Liver (tissue), 9 donors: ENCODE data around the gene GCN1. TPM values are rescaled to one million over a fixed set of nuclear protein-coding genes. Genes with fewer than 3 reads are reported as not detected.

Source experiments
- DNase-seq: peaks from one replicate; pipeline ENCODE4 v3.0.0-alpha.2; 2017; ENCODE audit warnings: low spot score
- H3K27ac ChIP-seq, 2 donors: one replicate each; pipeline ENCODE4 v1.7.0; 2013; ENCODE audit warnings: inconsistent platforms in 2 of 2, low read length in 2 of 2, control low read depth in 1 of 2, low read depth in 1 of 2, mild to moderate bottlenecking in 1 of 2
- H3K27me3 ChIP-seq, 4 donors: one replicate each; pipeline versions ENCODE4 v1.6.1 to v1.7.0; 2013; ENCODE audit warnings: low read length in 3 of 4, inconsistent platforms in 1 of 4, mild to moderate bottlenecking in 1 of 4, moderate library complexity in 1 of 4; ENCODE audit not compliant: control insufficient read depth in 4 of 4, insufficient read depth in 4 of 4
- H3K36me3 ChIP-seq, 4 donors: one replicate each; pipeline versions ENCODE4 v1.6.1 to v1.7.0; 2013; ENCODE audit warnings: low read length in 3 of 4, mild to moderate bottlenecking in 3 of 4, low read depth in 1 of 4, moderate library complexity in 1 of 4; ENCODE audit not compliant: control insufficient read depth in 4 of 4, insufficient read depth in 3 of 4
- H3K4me1 ChIP-seq, 4 donors: one replicate each; pipeline versions ENCODE4 v1.6.1 to v1.7.0; 2013; ENCODE audit warnings: low read length in 3 of 4, mild to moderate bottlenecking in 3 of 4, moderate library complexity in 1 of 4; ENCODE audit not compliant: control insufficient read depth in 4 of 4, insufficient read depth in 4 of 4
- H3K4me3 ChIP-seq, 3 donors: one replicate each; pipeline versions ENCODE4 v1.6.1 to v1.7.0; 2013; ENCODE audit warnings: low read length in 3 of 3, control low read depth in 1 of 3, low read depth in 1 of 3, mild to moderate bottlenecking in 1 of 3
- H3K9ac ChIP-seq, 2 donors: one replicate each; pipeline ENCODE4 v1.7.0; 2013; ENCODE audit warnings: low read length in 2 of 2, mild to moderate bottlenecking in 2 of 2, moderate library complexity in 2 of 2, control low read depth in 1 of 2, low read depth in 1 of 2
- H3K9me3 ChIP-seq, 4 donors: one replicate each; pipeline versions ENCODE4 v1.6.1 to v1.7.0; 2013; ENCODE audit warnings: low read length in 3 of 4; ENCODE audit not compliant: control insufficient read depth in 4 of 4
- EGR1 ChIP-seq, 2 donors: IDR thresholded peaks; 2 replicates each; pipeline ENCODE4 v1.6.1; 2016 to 2018; ENCODE audit warnings: antibody characterized with exemption in 2 of 2, low read depth in 2 of 2
- FOXA1 ChIP-seq: IDR thresholded peaks from 2 replicates; pipeline ENCODE4 v1.6.1; 2016; ENCODE audit warnings: antibody characterized with exemption
- FOXA2 ChIP-seq: IDR thresholded peaks from 2 replicates; pipeline ENCODE4 v1.6.1; 2016; ENCODE audit warnings: antibody characterized with exemption
- GABPA ChIP-seq, 2 donors: IDR thresholded peaks in 1 of 2; conservative IDR thresholded peaks in 1 of 2; 2 replicates each; pipeline ENCODE4 v1.6.1; 2016; ENCODE audit warnings: antibody characterized with exemption in 2 of 2, mild to moderate bottlenecking in 1 of 2, moderate library complexity in 1 of 2
- HNF4A ChIP-seq, 2 donors: conservative IDR thresholded peaks; 2 replicates each; pipeline ENCODE4 v1.6.1; 2016; ENCODE audit warnings: antibody characterized with exemption in 2 of 2, mild to moderate bottlenecking in 2 of 2
- HNF4G ChIP-seq: IDR thresholded peaks from 2 replicates; pipeline ENCODE4 v1.6.1; 2016; ENCODE audit warnings: antibody characterized with exemption
- NR2F2 ChIP-seq: IDR thresholded peaks from 2 replicates; pipeline ENCODE4 v1.6.1; 2016; ENCODE audit warnings: antibody characterized with exemption
- RAD21 ChIP-seq, 2 donors: IDR thresholded peaks; 2 replicates each; pipeline ENCODE4 v1.6.1; 2016; ENCODE audit warnings: antibody characterized with exemption in 2 of 2, mild to moderate bottlenecking in 2 of 2
- RXRA ChIP-seq, 2 donors: IDR thresholded peaks; 2 replicates each; pipeline ENCODE4 v1.6.1; 2017 to 2018; ENCODE audit warnings: antibody characterized with exemption in 2 of 2, mild to moderate bottlenecking in 1 of 2
- SP1 ChIP-seq: IDR thresholded peaks from 2 replicates; pipeline ENCODE4 v1.6.1; 2018; ENCODE audit warnings: antibody characterized with exemption, mild to moderate bottlenecking
- TAF1 ChIP-seq: conservative IDR thresholded peaks from 2 replicates; pipeline ENCODE4 v1.6.1; 2016; ENCODE audit warnings: antibody characterized with exemption, mild to moderate bottlenecking
- WGBS: extraction: QIAGEN DNeasy Blood & Tissue Kit; methylation state at CpG from one replicate; pipeline ENCODE4 v1.1.7; 2013; 5-methylcytosine and 5-hydroxymethylcytosine counted together
- polyA plus RNA-seq, 2 donors: library from polyadenylated mRNA; stranded (reverse) in 1 of 2; unstranded in 1 of 2; fragments of 200-250 nt in 1 of 2; fragments of >200 nt in 1 of 2; fragmentation: Nextera tagmentation in 1 of 2; extraction: Ambion mirVana in 1 of 2; gene quantifications; one replicate each; pipeline versions ENCODE4 v1.2.1 to v1.2.3, GENCODE V29; 2013 to 2015
- total RNA-seq, 2 donors: library from RNA; depleted of rRNA; stranded (reverse); fragments of >200 nt; gene quantifications; one replicate each; pipeline ENCODE4 v1.2.3, GENCODE V29; 2014
- TF ChIP-seq, protein P1 (sequence below): IDR thresholded peaks from 2 replicates; pipeline ENCODE4 v1.6.1; 2016; ENCODE audit warnings: antibody characterized with exemption, mild to moderate bottlenecking
- TF ChIP-seq, protein P2 (sequence below): IDR thresholded peaks from 2 replicates; pipeline ENCODE4 v1.6.1; 2016; ENCODE audit warnings: antibody characterized with exemption
- TF ChIP-seq, protein P3 (sequence below): fragments of 150-350 bp; IDR thresholded peaks from 2 replicates; pipeline ENCODE4 v1.5.1; 2017; ENCODE audit warnings: improper control_type of control experiment, low read depth, low read length; ENCODE audit not compliant: missing input control
- TF ChIP-seq, protein P4 (sequence below): IDR thresholded peaks from 2 replicates; pipeline ENCODE4 v1.6.1; 2016; ENCODE audit warnings: antibody characterized with exemption
- donor health status: healthy.
- donor health status: healthy.
- donor health status: healthy.
- donor health status: healthy.
- donor health status: healthy.

The GCN1 gene
- total and polyA plus RNA-seq, 4 donors = 7.3 to 78.6 (median 25.8) TPM

DNA sequence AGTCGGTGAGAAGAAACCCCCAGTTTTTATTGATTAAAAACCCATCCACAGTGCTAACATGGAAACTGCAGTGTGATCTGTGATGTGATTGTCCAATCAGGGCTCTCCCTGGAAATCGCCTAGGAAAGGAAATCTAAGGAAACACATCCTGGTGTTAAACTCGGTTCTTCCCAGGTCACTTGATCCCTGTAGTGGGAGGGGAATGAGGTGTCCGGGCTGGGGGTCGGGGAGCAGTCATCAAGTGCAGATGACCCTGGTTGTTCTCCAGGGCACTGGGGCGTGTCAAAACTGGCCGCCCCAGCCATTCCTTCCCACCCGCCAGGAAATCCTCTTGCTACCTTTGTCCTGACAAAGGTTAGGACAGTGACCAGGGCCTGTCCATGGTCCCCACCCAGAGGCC lies 98.8 kb downstream of the GCN1 start:
- TF ChIP-seq HNF4A (conservative IDR thresholded peaks at IDR 0.05) (no peak), NR2F2 (peak; percentile 62), TAF1 (no peak)
- TF ChIP-seq, protein P1, sequence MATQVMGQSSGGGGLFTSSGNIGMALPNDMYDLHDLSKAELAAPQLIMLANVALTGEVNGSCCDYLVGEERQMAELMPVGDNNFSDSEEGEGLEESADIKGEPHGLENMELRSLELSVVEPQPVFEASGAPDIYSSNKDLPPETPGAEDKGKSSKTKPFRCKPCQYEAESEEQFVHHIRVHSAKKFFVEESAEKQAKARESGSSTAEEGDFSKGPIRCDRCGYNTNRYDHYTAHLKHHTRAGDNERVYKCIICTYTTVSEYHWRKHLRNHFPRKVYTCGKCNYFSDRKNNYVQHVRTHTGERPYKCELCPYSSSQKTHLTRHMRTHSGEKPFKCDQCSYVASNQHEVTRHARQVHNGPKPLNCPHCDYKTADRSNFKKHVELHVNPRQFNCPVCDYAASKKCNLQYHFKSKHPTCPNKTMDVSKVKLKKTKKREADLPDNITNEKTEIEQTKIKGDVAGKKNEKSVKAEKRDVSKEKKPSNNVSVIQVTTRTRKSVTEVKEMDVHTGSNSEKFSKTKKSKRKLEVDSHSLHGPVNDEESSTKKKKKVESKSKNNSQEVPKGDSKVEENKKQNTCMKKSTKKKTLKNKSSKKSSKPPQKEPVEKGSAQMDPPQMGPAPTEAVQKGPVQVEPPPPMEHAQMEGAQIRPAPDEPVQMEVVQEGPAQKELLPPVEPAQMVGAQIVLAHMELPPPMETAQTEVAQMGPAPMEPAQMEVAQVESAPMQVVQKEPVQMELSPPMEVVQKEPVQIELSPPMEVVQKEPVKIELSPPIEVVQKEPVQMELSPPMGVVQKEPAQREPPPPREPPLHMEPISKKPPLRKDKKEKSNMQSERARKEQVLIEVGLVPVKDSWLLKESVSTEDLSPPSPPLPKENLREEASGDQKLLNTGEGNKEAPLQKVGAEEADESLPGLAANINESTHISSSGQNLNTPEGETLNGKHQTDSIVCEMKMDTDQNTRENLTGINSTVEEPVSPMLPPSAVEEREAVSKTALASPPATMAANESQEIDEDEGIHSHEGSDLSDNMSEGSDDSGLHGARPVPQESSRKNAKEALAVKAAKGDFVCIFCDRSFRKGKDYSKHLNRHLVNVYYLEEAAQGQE = no peak
- H3K4me3 ChIP-seq = no peak overlapping the region
- no peaks in the 10 kb centered on the region for H3K9me3 ChIP-seq
- H3K9ac ChIP-seq = no peak overlapping the region
- peaks cover 2 to 33% (median 11%) of the 10 kb centered on the region in 4 donors for H3K36me3 ChIP-seq
- WGBS = 80% methylated on average over 8 of the region's 8 CpGs
- H3K27ac ChIP-seq = no peak overlapping the region
- no peaks in the 10 kb centered on the region for H3K27me3 ChIP-seq
- DNase-seq = no peak
- H3K4me1 ChIP-seq = no peaks in the 10 kb centered on the region

DNA sequence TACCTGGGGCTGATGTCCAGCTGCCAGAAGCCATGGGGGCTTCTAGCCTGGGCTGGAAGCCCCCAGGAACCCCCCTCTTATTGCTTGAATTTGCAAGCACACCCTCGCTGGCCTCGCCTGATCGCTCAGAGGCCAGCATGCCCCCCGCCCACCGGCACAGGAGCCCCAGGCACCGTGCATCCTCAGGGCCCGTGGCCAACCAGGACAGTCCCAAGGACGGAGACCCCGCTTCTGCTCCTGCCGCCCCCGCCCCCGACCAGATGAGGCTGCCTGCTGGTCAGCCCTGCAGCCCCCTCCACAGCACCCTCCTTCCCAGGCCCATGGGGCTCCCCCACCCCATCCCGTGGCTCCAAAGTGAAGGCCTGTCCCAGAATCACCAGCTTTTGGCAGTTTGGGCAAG lies 99.2 kb downstream of the GCN1 start:
- TF ChIP-seq FOXA2 (no peak), HNF4G (no peak), FOXA1 (no peak), SP1 (no peak), GABPA (IDR thresholded peaks at IDR 0.05 in 1 of 2, conservative IDR thresholded peaks at IDR 0.05 in 1 of 2) (no peak), TAF1 (no peak), EGR1 (IDR thresholded peaks at IDR 0.05; ENCODE audit: low read depth in 2 of 2) (no peak)
- TF ChIP-seq, protein P2, sequence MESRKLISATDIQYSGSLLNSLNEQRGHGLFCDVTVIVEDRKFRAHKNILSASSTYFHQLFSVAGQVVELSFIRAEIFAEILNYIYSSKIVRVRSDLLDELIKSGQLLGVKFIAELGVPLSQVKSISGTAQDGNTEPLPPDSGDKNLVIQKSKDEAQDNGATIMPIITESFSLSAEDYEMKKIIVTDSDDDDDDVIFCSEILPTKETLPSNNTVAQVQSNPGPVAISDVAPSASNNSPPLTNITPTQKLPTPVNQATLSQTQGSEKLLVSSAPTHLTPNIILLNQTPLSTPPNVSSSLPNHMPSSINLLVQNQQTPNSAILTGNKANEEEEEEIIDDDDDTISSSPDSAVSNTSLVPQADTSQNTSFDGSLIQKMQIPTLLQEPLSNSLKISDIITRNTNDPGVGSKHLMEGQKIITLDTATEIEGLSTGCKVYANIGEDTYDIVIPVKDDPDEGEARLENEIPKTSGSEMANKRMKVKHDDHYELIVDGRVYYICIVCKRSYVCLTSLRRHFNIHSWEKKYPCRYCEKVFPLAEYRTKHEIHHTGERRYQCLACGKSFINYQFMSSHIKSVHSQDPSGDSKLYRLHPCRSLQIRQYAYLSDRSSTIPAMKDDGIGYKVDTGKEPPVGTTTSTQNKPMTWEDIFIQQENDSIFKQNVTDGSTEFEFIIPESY = no peak
- peaks cover 2 to 31% (median 11%) of the 10 kb centered on the region in 4 donors for H3K36me3 ChIP-seq
- WGBS = 95% methylated on average over 13 of the region's 13 CpGs
- H3K27me3 ChIP-seq = no peaks in the 10 kb centered on the region
- no peak overlapping the region for H3K9ac ChIP-seq
- no peak overlapping the region for H3K27ac ChIP-seq
- no peaks in the 10 kb centered on the region for H3K4me1 ChIP-seq
- no peak overlapping the region for H3K4me3 ChIP-seq
- no peaks in the 10 kb centered on the region for H3K9me3 ChIP-seq
- no peak for DNase-seq

DNA sequence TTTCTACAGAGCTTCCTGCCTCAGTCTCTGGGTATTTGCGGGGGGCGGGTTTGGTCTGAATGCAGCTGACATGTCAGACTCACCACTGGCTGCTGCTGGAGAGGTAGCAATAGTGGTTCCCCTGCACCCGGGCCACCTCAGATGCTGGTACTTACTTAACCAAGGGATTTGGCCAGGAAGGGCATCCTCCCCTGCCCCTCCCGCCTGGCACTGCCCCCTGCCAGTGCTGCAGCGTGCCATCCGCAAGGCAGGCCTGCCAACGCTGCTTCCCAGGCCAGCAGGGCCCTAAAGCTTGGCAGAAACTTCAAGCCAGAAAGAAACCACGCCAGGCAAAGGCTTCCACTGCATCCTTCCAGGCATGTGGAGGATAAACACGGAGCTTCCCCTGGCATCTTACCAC lies 100.0 kb downstream of the GCN1 start:
- no peaks in the 10 kb centered on the region for H3K9me3 ChIP-seq
- no peak overlapping the region for H3K27ac ChIP-seq
- no peak overlapping the region for H3K9ac ChIP-seq
- H3K36me3 ChIP-seq = peaks cover 2 to 30% (median 11%) of the 10 kb centered on the region in 4 donors
- no peaks in the 10 kb centered on the region for H3K27me3 ChIP-seq
- H3K4me3 ChIP-seq = no peak overlapping the region
- H3K4me1 ChIP-seq = no peaks in the 10 kb centered on the region
- WGBS = 84% methylated on average over 9 of the region's 9 CpGs
- DNase-seq = no peak
- TF ChIP-seq, protein P3, sequence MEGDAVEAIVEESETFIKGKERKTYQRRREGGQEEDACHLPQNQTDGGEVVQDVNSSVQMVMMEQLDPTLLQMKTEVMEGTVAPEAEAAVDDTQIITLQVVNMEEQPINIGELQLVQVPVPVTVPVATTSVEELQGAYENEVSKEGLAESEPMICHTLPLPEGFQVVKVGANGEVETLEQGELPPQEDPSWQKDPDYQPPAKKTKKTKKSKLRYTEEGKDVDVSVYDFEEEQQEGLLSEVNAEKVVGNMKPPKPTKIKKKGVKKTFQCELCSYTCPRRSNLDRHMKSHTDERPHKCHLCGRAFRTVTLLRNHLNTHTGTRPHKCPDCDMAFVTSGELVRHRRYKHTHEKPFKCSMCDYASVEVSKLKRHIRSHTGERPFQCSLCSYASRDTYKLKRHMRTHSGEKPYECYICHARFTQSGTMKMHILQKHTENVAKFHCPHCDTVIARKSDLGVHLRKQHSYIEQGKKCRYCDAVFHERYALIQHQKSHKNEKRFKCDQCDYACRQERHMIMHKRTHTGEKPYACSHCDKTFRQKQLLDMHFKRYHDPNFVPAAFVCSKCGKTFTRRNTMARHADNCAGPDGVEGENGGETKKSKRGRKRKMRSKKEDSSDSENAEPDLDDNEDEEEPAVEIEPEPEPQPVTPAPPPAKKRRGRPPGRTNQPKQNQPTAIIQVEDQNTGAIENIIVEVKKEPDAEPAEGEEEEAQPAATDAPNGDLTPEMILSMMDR = no peak
- TF ChIP-seq SP1 (no peak), RXRA (IDR thresholded peaks at IDR 0.05) (no peak), HNF4A (conservative IDR thresholded peaks at IDR 0.05) (no peak), RAD21 (IDR thresholded peaks at IDR 0.05) (no peak)
- TF ChIP-seq, protein P4, sequence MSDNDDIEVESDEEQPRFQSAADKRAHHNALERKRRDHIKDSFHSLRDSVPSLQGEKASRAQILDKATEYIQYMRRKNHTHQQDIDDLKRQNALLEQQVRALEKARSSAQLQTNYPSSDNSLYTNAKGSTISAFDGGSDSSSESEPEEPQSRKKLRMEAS = no peak
- TF ChIP-seq, protein P2 = no peak
- TF ChIP-seq, protein P1 = no peak
